Muscle of back (tissue), 13 donors: Measurements from ENCODE around the gene TAF11L9. TPM values are rescaled to one million over a fixed set of nuclear protein-coding genes. Genes with fewer than 3 reads are reported as not detected.
"Not testable (repeated sequence)": the region's sequence is repeated elsewhere in the genome, so short reads cannot be mapped to it uniquely, and the experiment has no call there.

Experiments used
- DNase-seq, 3 donors: peaks; one replicate each; pipeline versions ENCODE4 v3.0.0 to v3.0.0-alpha.2; 2013
- long read RNA-seq, 9 donors: transcript quantifications; one replicate each; lab custom pipeline, GENCODE V29; 2026
- polyA plus RNA-seq, 10 donors: library from polyadenylated mRNA; unstranded; fragments of 120-200 nt; gene quantifications; one replicate each; pipeline ENCODE4 v1.2.1, GENCODE V29; 2013; ENCODE audit not compliant: insufficient read length in 10 of 10

The TAF11L9 gene
- polyA plus RNA-seq: not detected
- long read RNA-seq, donor 1: 0 reads
- long read RNA-seq, donor 2: 0 reads
- long read RNA-seq, donor 3: 0 reads
- long read RNA-seq, donor 4: 0 reads
- long read RNA-seq, donor 5: 0 reads
- long read RNA-seq, donor 6: 0 reads
- long read RNA-seq, donor 7: 0 reads
- long read RNA-seq, donor 8: 0 reads
- long read RNA-seq, donor 9: 0 reads

DNA sequence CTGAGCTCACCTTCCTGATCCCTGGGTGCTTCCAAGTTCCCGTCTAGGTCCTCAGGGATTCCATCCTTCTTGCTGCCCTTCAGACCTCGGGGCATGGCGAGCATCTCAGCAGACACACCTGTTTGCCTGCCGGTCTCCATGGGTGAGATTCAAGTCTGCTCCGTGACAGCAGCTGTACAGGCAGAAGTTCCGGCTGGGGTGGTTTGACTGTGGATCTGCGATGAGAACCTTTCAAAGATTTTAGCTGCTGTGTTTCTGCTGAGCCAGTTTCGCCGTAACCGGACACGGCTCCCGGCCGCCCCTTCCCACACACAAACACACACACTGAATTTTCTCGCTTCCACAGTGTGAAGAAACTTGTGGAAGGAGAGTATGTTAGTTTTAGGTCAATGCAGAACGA is at the start of gene TAF11L9:
Gene TAF11L9, minus strand, starts transcription at position 140 of the 400 bp plus-strand sequence.
- DNase-seq: not testable (repeated sequence)

DNA sequence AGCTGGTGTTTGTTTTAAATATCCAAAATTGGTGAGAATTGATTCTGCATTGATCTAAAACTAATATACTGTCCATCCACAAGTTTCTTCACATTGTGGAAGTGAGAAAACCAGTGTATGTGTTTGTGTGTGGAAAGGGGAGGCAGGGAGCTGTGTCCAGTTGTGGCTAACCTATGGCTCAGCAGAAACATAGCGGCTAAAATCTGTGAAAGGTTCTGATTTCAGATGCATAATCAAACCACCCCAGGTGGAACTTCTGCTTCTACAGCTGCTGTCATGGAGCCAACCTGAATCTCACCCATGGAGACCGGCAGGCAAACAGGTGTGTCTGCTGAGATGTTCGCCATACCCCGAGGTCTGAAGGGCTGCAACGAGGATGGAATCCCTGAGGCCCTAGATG is 40.0 kb upstream of the TAF11L9 start, which contains the start of gene TAF11L14:
Gene TAF11L14, plus strand, starts transcription at position 301 of the 400 bp plus-strand sequence.
- DNase-seq: no peak

DNA sequence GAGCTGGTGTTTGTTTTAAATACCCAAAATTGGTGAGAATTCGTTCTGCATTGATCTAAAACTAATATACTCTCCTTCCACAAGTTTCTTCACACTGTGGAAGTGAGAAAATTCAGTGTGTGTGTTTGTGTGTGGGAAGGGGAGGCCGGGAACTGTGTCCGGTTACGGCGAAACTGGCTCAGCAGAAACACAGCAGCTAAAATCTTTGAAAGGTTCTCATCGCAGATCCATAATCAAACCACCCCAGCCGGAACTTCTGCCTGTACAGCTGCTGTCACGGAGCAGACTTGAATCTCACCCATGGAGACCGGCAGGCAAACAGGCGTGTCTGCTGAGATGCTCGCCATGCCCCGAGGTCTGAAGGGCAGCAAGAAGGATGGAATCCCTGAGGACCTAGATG is 37.6 kb upstream of the TAF11L9 start, which contains the start of gene TAF11L13:
Gene TAF11L13, plus strand, starts transcription at position 301 of the 400 bp plus-strand sequence.
- DNase-seq: not testable (repeated sequence)

DNA sequence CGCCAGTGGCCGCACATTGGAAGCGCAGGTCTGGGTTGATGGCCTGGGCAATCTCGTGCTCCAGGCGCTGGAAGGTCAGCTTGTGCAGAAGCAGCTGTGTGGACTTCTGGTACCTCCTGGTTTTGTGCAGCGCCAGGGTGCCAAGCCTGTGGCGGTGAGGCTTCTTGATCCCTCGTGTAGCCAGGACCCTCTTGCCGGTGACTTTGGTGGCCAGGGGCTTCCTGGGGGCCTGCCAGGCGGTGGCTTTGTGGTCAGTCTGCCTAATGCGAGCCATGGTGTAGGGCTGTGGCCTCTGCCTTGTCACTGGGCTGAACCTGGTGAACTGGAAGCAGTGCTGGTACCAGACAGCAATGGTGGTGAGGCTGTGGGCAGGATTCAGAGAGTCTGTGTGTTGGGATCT is 31.5 kb upstream of the TAF11L9 start:
- no peak for DNase-seq

DNA sequence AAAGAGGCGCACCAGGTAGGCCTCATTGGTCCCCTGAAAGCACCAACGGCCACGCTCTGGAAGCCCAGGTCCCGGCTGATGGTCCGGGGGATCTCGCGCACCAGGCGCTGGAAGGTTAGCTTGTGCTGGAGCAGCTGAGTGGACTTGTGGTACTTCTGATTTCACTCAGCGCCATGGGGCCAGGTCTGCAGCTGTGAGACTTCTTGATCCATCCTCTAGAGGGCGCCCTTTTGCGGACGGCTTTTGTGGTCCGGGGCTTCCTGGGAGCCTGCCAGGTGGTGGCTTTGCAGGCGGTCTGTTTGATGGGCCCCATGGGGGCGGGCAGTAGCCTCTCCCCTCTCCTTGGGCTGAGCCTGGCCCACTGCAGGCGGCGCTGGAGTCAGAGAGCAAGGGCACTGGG is 26.4 kb upstream of the TAF11L9 start:
- DNase-seq: no peak

DNA sequence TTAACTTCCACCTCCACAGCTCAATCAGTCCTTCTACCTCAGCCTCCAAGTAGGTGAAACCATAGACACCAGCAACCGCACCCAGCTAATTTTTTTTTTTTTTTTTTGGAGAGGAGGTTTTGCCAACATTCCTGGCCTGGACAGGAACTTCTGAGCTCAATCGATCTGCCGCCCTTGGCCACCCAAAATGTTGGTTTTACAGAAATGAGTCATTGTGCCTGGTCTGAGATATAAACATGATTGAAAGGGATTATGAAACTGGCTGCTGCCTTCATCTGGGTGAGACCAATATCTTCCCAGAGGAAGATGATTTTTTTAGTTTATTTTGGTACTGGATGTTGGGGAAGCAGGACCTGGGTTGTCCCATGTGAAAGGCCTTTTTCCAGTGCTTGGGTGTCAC is 25.2 kb upstream of the TAF11L9 start:
- DNase-seq: no peak

DNA sequence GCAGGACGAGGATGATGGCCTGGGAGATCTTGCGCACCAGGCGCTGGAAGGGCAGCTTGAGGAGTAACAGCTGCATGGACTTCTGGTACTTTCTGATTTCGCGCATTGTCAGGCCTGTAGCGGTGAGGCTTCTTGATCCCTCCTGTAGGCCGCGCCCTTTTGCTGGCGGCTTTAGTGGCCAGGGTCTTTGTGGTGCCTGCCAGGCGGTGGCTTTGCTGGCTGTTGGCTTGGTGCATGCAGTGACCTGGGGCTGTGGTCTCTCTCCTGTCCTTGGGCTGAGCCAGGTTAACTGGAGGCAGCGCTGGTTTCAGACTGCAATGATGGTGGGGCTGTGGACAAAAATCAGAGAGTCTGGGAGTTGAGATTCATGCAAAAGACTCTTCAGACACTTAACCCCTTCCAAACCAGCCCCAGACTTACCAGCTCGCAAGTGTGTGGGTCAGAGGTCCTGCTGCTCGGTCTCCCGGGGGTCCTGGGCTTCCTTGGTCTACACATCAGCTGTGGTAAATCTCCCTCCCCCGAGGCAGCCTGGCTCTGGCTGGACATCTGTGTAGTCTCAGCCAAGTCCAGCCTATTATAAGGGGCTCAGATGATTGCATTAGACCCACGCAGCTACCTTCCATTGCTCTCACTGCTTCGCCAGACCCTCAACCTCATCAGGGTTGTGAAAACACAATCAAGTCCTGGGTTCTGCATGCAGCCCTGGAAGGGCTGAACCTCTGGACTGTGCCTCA is 20.8 kb upstream of the TAF11L9 start:
- DNase-seq: no peak

DNA sequence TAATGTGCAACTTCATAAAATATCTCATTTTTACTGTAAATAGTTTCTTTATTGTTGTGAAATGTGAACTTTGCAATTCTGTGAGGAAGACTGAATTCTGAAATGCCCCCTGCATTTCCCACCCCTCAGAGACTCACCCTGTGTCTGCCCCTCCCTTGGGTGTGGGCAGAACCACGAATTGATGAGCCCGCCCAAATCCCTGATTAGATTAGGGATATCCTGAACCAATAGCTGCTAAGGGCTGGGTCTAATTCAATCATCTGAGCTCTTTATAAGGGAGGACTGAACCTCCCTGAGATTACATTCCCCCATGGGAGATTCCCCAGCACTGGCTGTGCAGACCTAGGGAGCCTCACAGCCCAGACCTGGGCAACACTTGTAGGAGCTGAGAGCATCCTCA is 15.9 kb upstream of the TAF11L9 start, which contains the start of gene TAF11L12:
Gene TAF11L12, plus strand, starts transcription at position 301 of the 400 bp plus-strand sequence.
- DNase-seq: not testable (repeated sequence)

DNA sequence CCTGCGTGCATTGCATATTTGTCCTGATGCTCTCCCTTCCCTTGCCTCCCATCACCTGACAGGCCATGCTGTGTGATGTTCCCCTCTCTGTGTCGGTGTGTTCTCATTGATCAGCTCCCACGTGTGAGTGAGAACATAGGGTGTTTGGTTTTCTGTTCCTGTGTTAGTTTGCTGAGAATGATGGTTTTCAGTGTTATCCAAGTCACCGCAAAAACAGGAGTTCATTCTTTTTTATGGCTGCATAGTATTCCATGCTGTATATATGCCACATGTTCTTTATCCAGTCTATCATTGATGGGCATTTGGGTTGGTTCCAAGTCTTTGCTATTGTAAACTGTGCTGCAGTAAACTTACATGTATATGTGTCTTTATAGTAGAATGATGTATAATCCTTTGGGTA is 13.3 kb upstream of the TAF11L9 start:
- not testable (repeated sequence) for DNase-seq

DNA sequence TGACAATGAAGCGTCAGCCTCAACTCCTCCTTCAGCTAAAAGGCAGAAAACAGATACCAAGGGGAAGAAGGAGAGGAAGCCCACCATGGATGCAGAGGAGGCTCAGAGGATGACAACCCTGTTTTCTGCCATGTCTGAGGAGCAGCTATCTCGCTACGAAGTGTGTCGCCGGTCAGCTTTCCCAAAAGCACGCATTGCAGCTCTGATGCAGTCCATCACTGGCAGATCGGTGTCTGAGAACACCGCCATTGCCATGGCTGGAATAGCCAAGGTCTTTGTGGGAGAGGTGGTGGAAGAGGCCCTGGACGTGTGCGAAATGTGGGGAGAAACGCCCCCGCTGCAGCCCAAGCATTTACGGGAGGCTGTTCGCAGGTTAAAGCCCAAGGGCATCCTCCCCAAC is 10.8 kb upstream of the TAF11L9 start:
- DNase-seq: no peak

DNA sequence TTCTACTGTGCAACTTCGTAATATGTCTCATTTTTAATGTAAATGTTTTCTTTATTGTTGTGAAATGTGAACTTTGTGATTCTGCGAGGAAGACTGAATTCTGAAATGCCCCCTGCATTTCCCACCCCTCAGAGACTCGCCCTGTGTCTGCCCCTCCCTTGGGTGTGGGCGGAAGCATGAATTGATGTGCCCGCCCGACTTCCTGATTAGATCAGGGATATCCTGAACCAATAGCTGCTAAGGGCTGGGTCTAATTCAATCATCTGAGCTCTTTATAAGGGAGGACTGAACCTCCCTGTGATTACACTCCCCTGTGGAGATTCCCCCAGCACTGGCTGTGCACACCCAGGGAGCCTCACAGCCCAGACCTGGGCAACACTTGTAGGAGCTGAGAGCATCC is 9.7 kb upstream of the TAF11L9 start, which contains the start of gene TAF11L11:
Gene TAF11L11, plus strand, starts transcription at position 304 of the 400 bp plus-strand sequence.
- not testable (repeated sequence) for DNase-seq

DNA sequence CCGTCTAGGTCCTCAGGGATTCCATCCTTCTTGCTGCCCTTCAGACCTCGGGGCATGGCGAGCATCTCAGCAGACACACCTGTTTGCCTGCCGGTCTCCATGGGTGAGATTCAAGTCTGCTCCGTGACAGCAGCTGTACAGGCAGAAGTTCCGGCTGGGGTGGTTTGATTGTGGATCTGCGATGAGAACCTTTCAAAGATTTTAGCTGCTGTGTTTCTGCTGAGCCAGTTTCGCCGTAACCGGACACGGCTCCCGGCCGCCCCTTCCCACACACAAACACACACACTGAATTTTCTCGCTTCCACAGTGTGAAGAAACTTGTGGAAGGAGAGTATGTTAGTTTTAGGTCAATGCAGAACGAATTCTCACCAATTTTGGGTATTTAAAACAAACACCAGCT is 3.5 kb upstream of the TAF11L9 start, which contains the start of gene TAF11L10:
Gene TAF11L10, minus strand, starts transcription at position 101 of the 400 bp plus-strand sequence.
- DNase-seq: not testable (repeated sequence)

DNA sequence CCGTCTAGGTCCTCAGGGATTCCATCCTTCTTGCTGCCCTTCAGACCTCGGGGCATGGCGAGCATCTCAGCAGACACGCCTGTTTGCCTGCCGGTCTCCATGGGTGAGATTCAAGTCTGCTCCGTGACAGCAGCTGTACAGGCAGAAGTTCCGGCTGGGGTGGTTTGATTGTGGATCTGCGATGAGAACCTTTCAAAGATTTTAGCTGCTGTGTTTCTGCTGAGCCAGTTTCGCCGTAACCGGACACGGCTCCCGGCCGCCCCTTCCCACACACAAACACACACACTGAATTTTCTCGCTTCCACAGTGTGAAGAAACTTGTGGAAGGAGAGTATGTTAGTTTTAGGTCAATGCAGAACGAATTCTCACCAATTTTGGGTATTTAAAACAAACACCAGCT is 3.3 kb downstream of the TAF11L9 start, which contains the start of gene TAF11L8:
Gene TAF11L8, minus strand, starts transcription at position 101 of the 400 bp plus-strand sequence.
- not testable (repeated sequence) for DNase-seq

DNA sequence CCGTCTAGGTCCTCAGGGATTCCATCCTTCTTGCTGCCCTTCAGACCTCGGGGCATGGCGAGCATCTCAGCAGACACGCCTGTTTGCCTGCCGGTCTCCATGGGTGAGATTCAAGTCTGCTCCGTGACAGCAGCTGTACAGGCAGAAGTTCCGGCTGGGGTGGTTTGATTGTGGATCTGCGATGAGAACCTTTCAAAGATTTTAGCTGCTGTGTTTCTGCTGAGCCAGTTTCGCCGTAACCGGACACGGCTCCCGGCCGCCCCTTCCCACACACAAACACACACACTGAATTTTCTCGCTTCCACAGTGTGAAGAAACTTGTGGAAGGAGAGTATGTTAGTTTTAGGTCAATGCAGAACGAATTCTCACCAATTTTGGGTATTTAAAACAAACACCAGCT is 8.5 kb downstream of the TAF11L9 start, which contains the start of gene TAF11L7:
Gene TAF11L7, minus strand, starts transcription at position 101 of the 400 bp plus-strand sequence.
- DNase-seq: not testable (repeated sequence)

Other genes with a start within 250 kb of the TAF11L9 start
- gene TAF11L2, start 96.2 kb downstream of the TAF11L9 start, polyA plus RNA-seq: not detected
- gene TAF11L3, start 76.0 kb downstream of the TAF11L9 start, polyA plus RNA-seq: not detected
- not detected for gene TAF11L4, start 72.6 kb downstream of the TAF11L9 start, polyA plus RNA-seq
- gene TAF11L5, start 69.2 kb downstream of the TAF11L9 start, polyA plus RNA-seq: not detected
- gene TAF11L6, start 65.7 kb downstream of the TAF11L9 start, polyA plus RNA-seq: not detected
- not detected for gene TAF11L7, start 8.6 kb downstream of the TAF11L9 start, polyA plus RNA-seq
- gene TAF11L8, start 3.4 kb downstream of the TAF11L9 start, polyA plus RNA-seq: not detected
- gene TAF11L10, start 3.4 kb upstream of the TAF11L9 start, polyA plus RNA-seq: not detected
- gene TAF11L11, start 9.8 kb upstream of the TAF11L9 start, polyA plus RNA-seq: not detected
- not detected for gene TAF11L12, start 16.0 kb upstream of the TAF11L9 start, polyA plus RNA-seq
- not detected for gene TAF11L13, start 37.7 kb upstream of the TAF11L9 start, polyA plus RNA-seq
- gene TAF11L14, start 40.1 kb upstream of the TAF11L9 start, polyA plus RNA-seq: not detected